ENCODE results near the gene ABHD11.
"Not testable (repeated sequence)": the region's sequence is repeated elsewhere in the genome, so short reads cannot be mapped to it uniquely, and the experiment has no call there.

Gene ABHD11

DNA sequence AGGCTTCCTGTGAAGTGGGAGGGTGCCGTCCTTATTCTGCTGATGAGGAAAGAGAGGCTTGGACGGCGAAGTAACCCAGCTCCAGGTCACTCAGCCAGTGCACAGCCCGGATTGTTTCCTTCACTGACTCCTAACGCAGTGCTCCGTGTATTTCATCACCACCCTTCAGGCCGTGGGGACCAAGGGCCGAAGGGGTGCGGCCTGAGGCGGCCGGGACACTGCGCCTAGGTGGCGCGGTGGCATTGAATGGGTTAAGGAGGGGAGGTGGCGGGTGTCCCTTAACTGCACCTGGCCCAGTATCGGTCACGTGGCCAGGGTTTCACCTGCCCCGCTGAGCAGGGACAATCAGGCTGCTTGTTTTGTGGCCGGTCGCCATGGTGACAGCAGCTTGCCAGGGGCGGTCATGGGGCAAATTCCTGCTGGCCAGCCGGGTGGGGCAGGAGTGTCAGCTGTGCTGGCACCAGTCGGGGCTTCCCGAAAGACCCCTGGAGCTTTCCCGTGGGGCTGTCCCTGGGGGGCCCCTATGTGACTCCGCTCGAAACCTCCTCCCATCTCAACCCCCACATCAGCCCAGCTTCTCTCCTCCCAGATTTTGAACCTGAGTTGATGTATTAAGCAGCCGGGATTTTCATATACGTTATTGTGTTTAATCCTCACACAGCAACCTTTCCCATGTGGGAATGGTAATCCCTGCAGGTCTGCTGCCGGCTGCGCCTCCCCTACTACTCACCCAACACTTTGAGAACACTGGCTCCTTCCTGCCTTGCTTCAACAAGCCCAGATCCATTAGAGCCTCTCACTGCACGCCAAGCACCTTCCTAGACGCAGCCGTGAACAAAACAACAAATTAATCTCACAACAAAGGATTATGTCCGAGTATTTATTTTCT lies 4.4 kb upstream of the ABHD11 start:
- no peak for DNase-seq (ENCODE audit: low spot score)

- no peak for DNase-seq (ENCODE audit: low spot score)
These were observed 3.7 kb upstream of the ABHD11 start for GRCh38 chr7:73742338-73742752.

DNA sequence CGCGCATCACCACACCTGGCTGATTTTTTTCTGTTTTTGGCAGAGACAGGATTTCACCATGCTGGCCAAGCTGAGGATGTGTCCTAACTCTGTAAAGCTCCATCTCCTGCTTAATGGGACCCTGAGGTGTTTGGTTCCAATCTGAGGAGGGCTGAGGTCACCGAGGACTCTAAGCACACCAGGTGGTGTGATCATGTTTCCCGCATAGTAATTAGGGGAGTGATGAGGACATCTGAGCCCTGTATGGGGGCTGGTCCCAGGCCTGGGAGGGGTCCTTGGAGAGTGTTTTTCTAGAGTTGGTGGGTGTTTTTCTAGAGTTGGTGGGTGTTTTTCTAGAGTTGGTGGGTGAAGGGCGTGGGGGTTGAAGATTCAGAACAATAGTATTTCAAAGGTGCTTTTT lies 3.0 kb upstream of the ABHD11 start:
- no peak for DNase-seq (ENCODE audit: low spot score)

GRCh38 chr7:73740771-73741170 lies 2.2 kb upstream of the ABHD11 start:
- no peak for DNase-seq (ENCODE audit: low spot score)

GRCh38 chr7:73740212-73740611 lies 1.6 kb upstream of the ABHD11 start:
- DNase-seq (ENCODE audit: low spot score) = no peak

DNA sequence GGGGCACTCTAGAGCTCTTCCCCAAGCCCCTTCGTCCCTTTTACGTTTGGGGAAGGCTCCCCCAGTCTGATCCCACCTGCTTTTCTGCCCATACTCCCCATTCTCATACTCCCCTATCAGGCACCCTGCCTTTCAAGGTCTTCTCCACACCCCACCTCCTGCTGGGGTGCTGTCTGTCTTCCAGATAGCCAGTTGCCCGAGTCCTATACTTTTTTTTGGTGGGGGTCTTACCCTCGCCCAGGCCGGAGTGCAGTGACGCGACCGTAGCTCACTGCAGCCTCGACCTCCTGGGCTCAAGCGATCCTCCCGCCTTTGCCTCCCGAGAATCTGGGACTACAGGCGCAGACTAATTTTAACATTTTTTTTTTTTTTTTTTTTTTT lies 775 bp upstream of the ABHD11 start:
- DNase-seq (ENCODE audit: low spot score) = no peak

GRCh38 chr7:73738220-73738611 lies 386 bp downstream of the ABHD11 start:
- peak; percentile 74 for DNase-seq (ENCODE audit: low spot score)

DNA sequence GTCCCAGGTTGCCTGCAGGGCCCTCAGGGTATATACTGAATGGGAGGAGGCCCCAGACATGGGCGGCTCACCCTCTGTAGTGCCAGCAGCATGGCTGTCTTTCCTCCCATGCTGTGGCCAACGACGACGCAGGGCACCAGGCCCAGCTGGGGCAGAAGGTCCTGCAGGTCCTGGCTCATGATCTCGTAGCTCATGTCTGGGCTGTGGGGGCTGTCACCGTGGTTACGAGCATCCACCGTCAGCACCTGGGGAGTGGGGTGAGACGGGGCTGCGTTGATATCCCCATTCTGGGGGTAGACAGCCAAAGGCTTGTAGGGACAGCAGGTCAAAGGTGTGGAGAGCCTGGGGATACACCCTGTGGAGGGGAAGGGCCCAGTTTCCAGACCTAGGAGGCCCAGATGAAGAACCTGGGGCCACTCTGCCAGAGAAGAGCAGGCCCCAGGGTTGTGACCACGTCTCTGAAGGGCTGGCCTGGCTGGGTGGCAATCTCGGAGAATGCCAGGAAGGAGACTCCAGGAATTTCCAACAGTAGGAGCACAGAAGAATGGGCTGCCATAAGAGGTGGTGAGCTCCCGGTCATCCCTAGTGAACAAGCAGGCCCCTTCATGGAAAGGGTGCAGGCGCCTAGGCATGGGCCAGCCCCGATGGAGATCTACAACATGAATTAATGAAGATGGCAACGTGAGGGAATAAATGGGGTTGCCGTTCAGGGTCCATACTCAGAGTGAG lies 947 bp downstream of the ABHD11 start:
- no peak for DNase-seq (ENCODE audit: low spot score)

GRCh38 chr7:73736885-73737284 lies 1.7 kb downstream of the ABHD11 start:
- no peak for DNase-seq (ENCODE audit: low spot score)

GRCh38 chr7:73735528-73735905 lies 3.1 kb downstream of the ABHD11 start:
- DNase-seq (ENCODE audit: low spot score) = no peak

DNA sequence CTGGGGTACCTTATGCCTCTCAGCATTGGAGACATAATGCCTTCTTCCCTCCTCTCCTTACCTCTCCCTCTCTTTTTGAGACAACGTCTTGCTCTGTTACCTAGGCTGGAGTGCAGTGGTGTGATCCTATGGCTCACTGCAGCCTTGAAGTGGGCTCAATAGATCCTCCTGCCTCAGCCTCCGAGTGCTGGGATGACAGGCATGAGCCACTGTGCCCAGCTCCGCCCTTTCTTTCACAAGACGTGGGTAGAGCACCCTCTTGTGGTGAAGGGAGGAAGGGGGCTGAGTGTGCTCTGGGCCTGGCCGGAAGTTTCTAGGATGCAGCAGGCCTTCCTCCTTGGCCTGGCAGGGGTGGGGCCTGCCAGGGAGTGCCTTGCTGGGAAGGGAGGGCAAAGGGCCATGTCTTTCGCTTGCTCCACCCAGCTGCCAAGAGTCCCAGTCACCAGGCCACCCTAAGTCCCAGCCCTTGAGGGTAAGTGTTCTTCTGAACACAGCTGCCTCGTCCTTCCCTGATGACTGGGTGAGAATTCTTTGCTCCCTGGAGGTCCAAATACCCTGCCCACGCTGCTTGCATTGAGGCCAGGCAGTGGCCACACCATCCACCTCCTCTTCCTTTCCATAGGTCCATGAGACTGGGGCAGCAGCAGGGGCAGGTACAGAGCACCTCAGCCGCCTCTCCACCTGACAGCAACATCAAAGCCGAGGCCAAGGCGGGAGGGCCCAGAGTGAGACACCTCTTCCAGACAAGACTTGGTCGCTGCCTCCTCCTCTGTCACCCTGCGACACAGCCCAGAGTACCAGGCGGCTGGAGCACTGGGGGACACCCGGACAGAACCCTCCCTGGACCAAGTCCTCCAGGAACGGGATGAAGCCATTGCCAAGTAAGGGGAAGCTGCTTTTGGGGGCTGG lies 3.7 kb downstream of the ABHD11 start:
- peak; percentile 90 for DNase-seq (ENCODE audit: low spot score)

DNA sequence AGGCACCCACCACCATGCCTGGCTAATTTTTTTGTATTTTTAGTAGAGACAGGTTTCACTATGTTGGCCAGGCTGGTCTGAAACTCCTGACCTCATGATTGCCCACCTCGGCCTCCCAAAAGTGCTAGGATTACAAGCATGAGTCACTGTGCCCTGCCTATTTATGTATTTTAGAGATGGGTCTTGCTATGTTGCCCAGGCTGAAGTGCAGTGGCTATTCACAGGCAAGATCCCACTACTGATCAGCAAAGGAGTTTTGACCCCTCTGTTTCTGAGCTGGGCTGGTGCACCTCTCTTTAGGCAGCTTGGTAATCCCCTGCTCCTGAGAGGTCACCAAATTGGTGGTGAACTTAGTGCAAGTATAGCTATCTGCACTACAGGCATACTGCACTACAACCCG lies 6.2 kb downstream of the ABHD11 start:
- no peak for DNase-seq (ENCODE audit: low spot score)

DNA sequence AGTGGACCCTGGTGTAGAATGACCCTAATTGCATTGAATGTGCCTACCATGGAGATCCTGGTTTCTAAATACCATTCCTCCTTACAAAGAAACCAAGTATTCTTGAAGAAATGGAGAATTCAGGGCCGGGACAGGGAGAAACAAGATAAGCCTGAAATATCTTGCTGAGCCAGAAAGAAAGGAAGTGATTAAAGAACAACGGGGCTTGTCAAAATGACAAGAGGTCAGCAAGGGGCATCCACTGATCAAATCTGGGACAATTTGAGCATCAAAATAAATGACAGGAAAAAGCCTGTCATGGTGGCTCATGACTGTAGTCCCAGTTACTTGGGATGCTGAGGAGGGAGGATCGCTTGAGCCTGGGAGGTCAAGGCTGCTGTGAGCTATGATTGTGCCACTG lies 8.1 kb downstream of the ABHD11 start:
- no peak for DNase-seq (ENCODE audit: low spot score)

GRCh38 chr7:73728551-73728950 lies 10.1 kb downstream of the ABHD11 start:
- DNase-seq (ENCODE audit: low spot score) = no peak

DNA sequence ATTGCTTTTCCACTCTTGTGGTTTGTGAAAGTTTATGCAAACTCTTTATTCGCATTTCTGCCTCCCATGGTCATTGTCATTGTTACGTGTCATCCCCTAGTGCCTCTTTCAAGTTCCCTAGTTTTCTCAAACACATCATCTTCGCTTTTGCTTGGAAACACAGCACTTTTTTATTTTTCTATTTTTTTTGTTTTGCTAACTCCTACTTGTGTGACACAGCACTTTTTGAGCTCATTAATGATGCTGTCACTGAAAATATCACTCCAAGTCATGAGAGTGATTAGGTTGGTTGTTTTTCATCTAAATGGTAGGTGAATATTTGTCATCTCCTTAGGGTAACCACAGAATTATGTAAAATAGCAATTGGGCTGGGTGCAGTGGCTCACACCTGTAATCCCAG lies 10.7 kb downstream of the ABHD11 start:
- no peak for DNase-seq (ENCODE audit: low spot score)

DNA sequence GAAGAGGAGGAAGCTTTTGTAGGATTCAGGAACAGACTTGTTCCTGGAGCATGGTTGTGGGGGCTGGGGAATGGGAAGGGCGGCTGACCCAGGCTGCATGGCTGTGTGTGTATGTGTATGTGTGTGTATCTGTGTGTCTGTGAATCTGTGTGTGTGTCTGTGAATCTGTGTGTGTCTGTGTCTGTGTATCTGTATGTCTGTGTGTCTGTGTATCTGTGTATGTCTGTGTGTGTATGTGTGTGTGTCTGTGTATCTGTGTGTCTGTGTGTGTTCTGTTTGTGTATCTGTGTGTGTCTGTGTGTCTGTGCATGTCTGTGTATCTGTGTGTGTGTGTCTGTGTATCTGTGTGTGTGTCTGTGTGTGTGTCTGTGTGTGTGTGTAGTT lies 12.5 kb downstream of the ABHD11 start:
- DNase-seq (ENCODE audit: low spot score) = no peak

DNA sequence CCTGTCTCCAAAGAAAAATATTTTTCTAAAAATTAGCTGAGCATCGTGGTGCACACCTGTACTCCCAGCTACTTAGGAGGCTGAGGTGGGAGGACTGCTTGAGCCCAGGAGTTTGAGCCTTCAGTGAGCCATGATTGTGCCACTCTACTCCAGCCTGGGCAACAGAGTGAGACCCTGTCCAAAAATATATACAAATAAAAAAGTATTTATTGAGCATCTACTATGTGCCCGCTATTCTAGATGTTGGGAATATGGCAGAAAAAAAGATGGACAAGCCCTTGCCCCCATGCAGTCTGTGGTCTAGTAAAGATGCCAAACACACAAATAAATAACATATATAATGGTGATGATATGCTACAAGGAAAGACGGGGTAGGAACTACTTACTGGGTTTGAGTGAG lies 14.8 kb downstream of the ABHD11 start:
- DNase-seq (ENCODE audit: low spot score) = no peak

GRCh38 chr7:73722785-73723184 lies 15.8 kb downstream of the ABHD11 start:
- DNase-seq (ENCODE audit: low spot score) = no peak

GRCh38 chr7:73722182-73722581 lies 16.4 kb downstream of the ABHD11 start:
- DNase-seq (ENCODE audit: low spot score) = not testable (repeated sequence)

DNA sequence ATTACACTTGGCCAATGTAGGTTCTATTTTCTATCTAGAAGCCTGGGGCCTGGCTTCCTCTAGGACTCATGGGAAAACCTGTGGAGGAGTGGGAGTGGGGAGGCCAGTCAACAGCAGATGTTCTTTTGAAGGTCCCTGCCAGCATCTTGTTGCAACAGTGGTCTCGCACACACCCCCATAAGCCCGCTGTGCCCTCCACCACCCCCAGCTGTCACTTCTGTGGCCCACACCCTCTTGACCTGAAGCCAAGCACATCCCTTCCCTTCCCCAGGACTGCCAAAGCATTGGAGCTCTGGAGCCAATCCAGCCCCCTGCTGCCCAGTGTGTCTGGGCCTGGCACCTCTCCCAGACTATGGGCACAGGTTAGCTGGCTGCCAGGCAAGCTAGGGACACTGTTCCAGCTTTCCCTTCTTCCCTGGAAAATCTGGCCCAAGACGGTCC lies 17.2 kb downstream of the ABHD11 start:
- no peak for DNase-seq (ENCODE audit: low spot score)

DNA sequence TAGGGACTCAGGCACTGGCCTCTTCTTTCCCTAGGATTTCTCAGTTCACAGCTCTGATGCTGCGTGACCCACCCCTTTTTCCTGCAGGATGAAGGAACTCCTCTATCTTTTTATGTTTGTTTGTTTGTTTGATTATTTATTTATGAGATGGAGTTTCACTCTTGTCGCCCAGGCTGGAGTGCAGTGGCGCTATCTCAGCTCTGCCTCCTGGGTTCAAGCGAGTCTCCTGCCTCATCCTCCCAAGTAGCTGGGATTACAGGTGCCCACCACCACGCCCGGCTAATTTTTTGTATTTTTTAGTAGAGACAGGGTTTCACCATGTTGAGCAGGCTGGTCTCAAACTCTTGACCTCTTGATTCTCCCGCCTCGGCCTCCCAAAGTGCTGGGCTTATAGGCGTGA lies 18.2 kb downstream of the ABHD11 start:
- not testable (repeated sequence) for DNase-seq (ENCODE audit: low spot score)

GRCh38 chr7:73719806-73720169 lies 18.8 kb downstream of the ABHD11 start:
- no peak for DNase-seq (ENCODE audit: low spot score)

Data from RKO (cell line).